ENCODE data around the gene SQSTM1. TPM values are rescaled to one million over a fixed set of nuclear protein-coding genes. Genes with fewer than 3 reads are reported as not detected.

SQSTM1 gene
- total and polyA plus RNA-seq, 11 donors = 177 to 747 (median 396) TPM

DNA sequence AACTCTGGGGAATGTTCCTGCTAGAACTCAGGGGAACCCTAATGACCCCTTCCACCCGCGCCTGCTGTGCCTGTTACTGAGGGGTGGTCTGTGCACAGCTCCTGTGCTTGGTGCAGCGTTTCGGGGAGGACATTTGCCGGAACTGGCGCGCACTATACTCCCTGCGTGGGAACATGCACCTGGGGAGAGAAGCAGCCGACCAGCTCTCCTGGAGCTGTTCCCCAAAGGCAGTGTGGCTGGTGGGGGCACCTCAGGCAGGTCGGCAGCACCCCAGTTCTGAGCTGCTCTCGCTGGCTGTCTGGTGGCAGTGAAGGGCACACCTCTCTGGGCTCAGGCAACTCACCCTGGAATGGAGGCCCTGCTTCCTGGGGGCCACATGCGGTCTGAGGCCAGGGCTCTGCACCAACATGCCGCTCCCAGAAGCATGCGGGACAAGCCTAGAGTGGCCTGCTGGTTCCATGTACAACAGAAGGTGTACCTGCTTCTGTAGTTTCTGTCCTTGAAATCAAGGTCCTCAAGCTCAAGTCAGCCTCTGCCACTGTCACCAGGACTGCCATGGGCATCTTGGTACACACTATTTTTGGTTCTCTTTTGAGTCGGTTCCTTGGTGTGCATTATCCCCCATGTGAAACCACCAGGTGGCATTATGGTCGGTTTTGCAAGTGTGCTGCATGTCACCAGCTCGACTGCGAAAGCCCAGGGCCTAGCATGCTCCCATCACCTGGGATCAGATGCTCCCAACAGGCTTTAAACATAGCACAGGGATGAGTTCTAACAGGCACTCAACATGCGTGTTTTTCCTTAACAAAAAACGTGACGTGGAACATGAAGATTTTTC, 45.8 kb downstream of the SQSTM1 start:
- 86 to 88% (median 88%) methylated on average over 15 to 21 of the region's 21 CpGs for WGBS, 4 donors
- no peak for ATAC-seq
- intact Hi-C loops (cut with DNase I) = loop anchor here in 1 of 10 donors (5.0 kb wide), 1 partner anchor 41 kb away; the partner anchor contains the start of gene TBC1D9B

DNA sequence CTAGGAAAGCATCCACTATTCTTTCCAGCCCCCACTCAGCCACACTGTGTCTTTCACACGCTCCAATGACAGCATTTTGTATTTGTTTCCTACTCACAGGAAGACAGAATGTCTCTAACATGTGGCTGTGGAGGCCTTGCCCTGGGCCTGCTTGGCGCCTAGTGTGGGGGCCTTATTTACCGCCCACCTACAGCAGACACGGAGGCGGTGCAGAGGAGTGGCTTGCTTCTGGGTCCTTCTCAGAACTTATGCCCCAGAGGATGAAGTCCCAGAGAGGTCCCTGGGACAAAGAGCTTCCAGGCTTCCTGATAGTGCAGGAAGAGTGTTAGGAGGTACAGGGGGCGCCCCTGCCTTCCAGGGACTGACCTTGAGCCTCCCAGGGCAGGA, 46.4 kb downstream of the SQSTM1 start:
- peak overlapping the region in 1 of 12 donors; percentile 34 for H3K27ac ChIP-seq
- H3K9me3 ChIP-seq = peaks cover 0 to 2% (median 0%) of the 10 kb centered on the region in 12 donors
- no peaks in the 10 kb centered on the region for H3K27me3 ChIP-seq
- peaks cover 0 to 91% (median 54%) of the 10 kb centered on the region in 9 donors for H3K36me3 ChIP-seq
- intact Hi-C loops (cut with DNase I) = loop anchor here in 1 of 10 donors (5.0 kb wide), 1 partner anchor 40 kb away; the partner anchor contains the start of gene TBC1D9B
- TF ChIP-seq, protein P1, sequence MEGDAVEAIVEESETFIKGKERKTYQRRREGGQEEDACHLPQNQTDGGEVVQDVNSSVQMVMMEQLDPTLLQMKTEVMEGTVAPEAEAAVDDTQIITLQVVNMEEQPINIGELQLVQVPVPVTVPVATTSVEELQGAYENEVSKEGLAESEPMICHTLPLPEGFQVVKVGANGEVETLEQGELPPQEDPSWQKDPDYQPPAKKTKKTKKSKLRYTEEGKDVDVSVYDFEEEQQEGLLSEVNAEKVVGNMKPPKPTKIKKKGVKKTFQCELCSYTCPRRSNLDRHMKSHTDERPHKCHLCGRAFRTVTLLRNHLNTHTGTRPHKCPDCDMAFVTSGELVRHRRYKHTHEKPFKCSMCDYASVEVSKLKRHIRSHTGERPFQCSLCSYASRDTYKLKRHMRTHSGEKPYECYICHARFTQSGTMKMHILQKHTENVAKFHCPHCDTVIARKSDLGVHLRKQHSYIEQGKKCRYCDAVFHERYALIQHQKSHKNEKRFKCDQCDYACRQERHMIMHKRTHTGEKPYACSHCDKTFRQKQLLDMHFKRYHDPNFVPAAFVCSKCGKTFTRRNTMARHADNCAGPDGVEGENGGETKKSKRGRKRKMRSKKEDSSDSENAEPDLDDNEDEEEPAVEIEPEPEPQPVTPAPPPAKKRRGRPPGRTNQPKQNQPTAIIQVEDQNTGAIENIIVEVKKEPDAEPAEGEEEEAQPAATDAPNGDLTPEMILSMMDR (IDR thresholded peaks at IDR 0.05) = no peak
- TF ChIP-seq POLR2A (IDR thresholded peaks at IDR 0.05) = no peak
- DNase-seq (no peak), ATAC-seq (no peak)
- H3K4me3 ChIP-seq = no peak overlapping the region
- 80 to 97% (median 82%) methylated on average over 6 of the region's 6 CpGs for WGBS, 4 donors
- H3K4me1 ChIP-seq = peaks cover 0 to 15% (median 0%) of the 10 kb centered on the region in 12 donors

More for the DNA sequence above, 45.8 kb downstream of the SQSTM1 start:
- no peak overlapping the region for H3K27ac ChIP-seq
- H3K36me3 ChIP-seq = peaks cover 0 to 92% (median 55%) of the 10 kb centered on the region in 9 donors
- peaks cover 0 to 7% (median 0%) of the 10 kb centered on the region in 12 donors for H3K9me3 ChIP-seq
- peaks cover 0 to 15% (median 0%) of the 10 kb centered on the region in 12 donors for H3K4me1 ChIP-seq
- no peak overlapping the region for H3K4me3 ChIP-seq
- H3K27me3 ChIP-seq = no peaks in the 10 kb centered on the region
- no peak for TF ChIP-seq POLR2A (IDR thresholded peaks at IDR 0.05)
- TF ChIP-seq, protein P1 (IDR thresholded peaks at IDR 0.05) = no peak
- no peak for DNase-seq

DNA sequence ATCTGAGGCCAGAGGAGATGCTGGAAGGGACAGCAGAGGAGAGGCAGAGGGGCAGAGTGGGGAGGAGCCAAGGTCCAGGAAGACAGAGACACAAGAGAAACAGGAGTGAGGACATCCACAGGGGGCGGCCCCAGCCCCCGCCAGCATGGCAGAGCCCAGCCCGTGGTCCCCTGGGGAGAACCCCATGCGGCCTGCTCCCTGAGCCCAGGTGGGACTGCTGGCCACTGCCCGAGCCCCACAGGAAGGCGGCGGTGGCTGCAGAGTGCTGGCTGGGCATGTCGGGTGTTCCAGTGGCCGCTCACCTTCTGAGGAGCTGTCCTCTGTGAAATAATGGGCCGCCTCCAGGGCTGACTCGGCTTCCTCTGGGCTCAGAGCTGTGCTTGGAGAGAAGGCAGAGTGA, 46.8 kb downstream of the SQSTM1 start:
- intact Hi-C loops (cut with DNase I) = loop anchor here in 1 of 10 donors (5.0 kb wide), 1 partner anchor 40 kb away; the partner anchor contains the start of gene TBC1D9B
- ATAC-seq (no peak), DNase-seq (no peak)
- TF ChIP-seq POLR2A (IDR thresholded peaks at IDR 0.05) = no peak
- TF ChIP-seq, protein P1 (IDR thresholded peaks at IDR 0.05) = no peak
- Histone ChIP-seq H3K27me3 (no peaks in the 10 kb centered on the region), H3K27ac (peak overlapping the region in 2 of 12 donors; percentile 29 to 34), H3K4me3 (no peak overlapping the region), H3K4me1 (peaks cover 0 to 15% (median 0%) of the 10 kb centered on the region in 12 donors), H3K36me3 (peaks cover 0 to 91% (median 56%) of the 10 kb centered on the region in 9 donors), H3K9me3 (no peaks in the 10 kb centered on the region)
- 81 to 94% (median 85%) methylated on average over 7 to 11 of the region's 11 CpGs for WGBS, 4 donors

DNA sequence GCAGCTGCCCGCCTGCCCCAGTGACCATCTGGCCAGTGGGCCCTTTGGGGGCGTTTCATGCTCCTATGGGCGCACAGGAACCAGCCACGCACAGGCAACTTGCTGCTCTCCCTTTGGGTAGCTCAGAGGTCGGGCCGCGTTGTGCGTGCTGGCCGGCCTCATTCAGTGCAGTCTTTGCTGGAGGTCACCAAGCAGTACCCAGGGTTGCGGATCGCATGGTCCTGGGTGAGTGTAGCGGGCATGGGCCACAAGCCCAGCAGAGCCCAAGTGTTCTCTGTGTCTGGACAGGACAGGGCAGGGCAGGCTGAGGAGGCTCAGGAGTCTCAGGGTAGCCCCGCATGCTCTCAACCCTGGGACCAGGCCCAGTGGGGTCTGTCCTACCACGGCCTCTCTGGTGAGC, 47.8 kb downstream of the SQSTM1 start:
- TF ChIP-seq, protein P1 (IDR thresholded peaks at IDR 0.05) = no peak
- no peak for TF ChIP-seq POLR2A (IDR thresholded peaks at IDR 0.05)
- H3K27ac ChIP-seq = peak overlapping the region in 4 of 12 donors; percentile 34 to 74 (median 38)
- no peak for DNase-seq

More for the DNA sequence above, 47.8 kb downstream of the SQSTM1 start:
- H3K36me3 ChIP-seq = peaks cover 0 to 91% (median 56%) of the 10 kb centered on the region in 9 donors
- WGBS, 4 donors = 94 to 99% (median 98%) methylated on average over 12 to 14 of the region's 14 CpGs
- intact Hi-C loops (cut with DNase I) = loop anchor here in 1 of 10 donors (5.0 kb wide), 1 partner anchor 39 kb away; the partner anchor contains the start of gene TBC1D9B
- no peak for ATAC-seq
- H3K4me1 ChIP-seq = peaks cover 0 to 15% (median 1%) of the 10 kb centered on the region in 12 donors
- H3K4me3 ChIP-seq = no peak overlapping the region
- no peaks in the 10 kb centered on the region for H3K9me3 ChIP-seq
- H3K27me3 ChIP-seq = no peaks in the 10 kb centered on the region
